Measurements from ENCODE around the gene NCKAP5. TPM values are rescaled to one million over a fixed set of nuclear protein-coding genes. Genes with fewer than 3 reads are reported as not detected.

The NCKAP5 gene
- total RNA-seq, 1 donor from 2014 or later, result 0.46 TPM

DNA sequence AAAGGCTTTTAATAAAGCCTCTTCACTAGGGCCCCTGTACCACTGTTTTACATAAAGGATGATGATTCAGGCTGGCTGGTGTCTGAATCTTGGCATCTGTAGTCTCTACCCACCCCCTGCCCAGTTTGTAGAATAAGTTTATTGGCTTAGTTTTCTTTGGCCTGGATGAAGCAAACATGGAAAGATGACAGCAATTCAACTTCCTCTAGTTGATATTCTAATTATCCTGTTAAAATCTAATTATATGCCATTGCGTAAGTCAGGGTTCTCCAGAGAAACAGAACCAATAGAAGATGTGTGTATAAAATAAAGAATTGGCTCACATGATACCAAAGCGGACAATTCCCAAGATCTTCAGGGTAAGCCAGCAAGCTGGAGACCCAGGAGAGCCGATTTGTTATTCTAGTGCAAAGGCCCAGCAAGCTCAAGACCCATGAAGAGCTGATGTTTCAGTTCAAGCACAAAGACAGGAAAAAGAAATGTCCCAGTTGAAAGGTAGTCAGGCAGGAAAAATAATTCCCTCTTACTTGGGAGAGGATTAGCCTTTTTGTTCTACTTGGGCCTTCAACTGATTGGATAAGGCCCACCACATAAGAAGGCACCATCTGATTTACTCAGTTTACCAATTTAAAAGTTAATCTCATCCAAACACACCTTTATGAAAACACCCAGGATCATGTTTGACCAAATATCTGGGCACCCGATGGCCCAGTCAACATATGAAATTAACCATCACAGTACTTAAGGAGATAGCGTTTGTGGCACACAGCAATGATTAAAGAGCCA lies 815.6 kb downstream of the NCKAP5 start:
- Mint-ChIP-seq H3K27ac (ENCODE audit: unreplicated experiment) (no peak overlapping the region), H3K27me3 (ENCODE audit: unreplicated experiment) (no peaks in the 10 kb centered on the region), H3K4me1 (ENCODE audit: unreplicated experiment) (no peaks in the 10 kb centered on the region), H3K4me3 (ENCODE audit: unreplicated experiment) (no peak overlapping the region), H3K36me3 (ENCODE audit: unreplicated experiment) (no peaks in the 10 kb centered on the region), H3K9me3 (ENCODE audit: unreplicated experiment) (peaks cover 21% of the 10 kb centered on the region)
- TF ChIP-seq, protein P1, sequence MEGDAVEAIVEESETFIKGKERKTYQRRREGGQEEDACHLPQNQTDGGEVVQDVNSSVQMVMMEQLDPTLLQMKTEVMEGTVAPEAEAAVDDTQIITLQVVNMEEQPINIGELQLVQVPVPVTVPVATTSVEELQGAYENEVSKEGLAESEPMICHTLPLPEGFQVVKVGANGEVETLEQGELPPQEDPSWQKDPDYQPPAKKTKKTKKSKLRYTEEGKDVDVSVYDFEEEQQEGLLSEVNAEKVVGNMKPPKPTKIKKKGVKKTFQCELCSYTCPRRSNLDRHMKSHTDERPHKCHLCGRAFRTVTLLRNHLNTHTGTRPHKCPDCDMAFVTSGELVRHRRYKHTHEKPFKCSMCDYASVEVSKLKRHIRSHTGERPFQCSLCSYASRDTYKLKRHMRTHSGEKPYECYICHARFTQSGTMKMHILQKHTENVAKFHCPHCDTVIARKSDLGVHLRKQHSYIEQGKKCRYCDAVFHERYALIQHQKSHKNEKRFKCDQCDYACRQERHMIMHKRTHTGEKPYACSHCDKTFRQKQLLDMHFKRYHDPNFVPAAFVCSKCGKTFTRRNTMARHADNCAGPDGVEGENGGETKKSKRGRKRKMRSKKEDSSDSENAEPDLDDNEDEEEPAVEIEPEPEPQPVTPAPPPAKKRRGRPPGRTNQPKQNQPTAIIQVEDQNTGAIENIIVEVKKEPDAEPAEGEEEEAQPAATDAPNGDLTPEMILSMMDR (IDR thresholded peaks at IDR 0.05), result no peak
- no peak for DNase-seq (ENCODE audit: extremely low spot score, unreplicated experiment)

DNA sequence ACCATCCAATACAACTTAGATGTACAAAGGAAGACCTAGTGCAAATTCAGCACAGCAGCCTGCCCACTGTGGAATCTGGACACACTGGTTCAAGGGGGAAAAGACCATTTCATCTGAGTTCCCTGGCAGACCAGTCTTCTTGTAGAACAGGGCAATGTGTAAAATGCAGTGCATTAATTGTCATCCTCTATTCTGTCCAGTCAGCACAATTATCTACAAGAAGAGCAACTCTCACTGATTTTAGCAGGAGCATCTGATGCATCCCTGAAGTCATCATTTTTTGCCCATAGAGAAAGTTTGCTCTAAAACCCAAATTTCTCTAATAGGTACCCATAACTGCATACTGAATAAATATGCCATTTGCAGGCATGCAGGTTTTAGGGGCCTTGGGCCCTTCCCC lies 816.4 kb downstream of the NCKAP5 start:
- no peaks in the 10 kb centered on the region for H3K27me3 Mint-ChIP-seq (ENCODE audit: unreplicated experiment)
- peaks cover 21% of the 10 kb centered on the region for H3K9me3 Mint-ChIP-seq (ENCODE audit: unreplicated experiment)
- no peak for DNase-seq (ENCODE audit: extremely low spot score, unreplicated experiment)
- H3K27ac Mint-ChIP-seq (ENCODE audit: unreplicated experiment), result no peak overlapping the region
- no peaks in the 10 kb centered on the region for H3K36me3 Mint-ChIP-seq (ENCODE audit: unreplicated experiment)
- H3K4me1 Mint-ChIP-seq (ENCODE audit: unreplicated experiment), result no peaks in the 10 kb centered on the region
- TF ChIP-seq, protein P1 (IDR thresholded peaks at IDR 0.05), result no peak
- H3K4me3 Mint-ChIP-seq (ENCODE audit: unreplicated experiment), result no peak overlapping the region

GRCh38 chr2:132750606-132751005 lies 817.7 kb downstream of the NCKAP5 start:
- H3K4me1 Mint-ChIP-seq (ENCODE audit: unreplicated experiment), result no peaks in the 10 kb centered on the region
- H3K36me3 Mint-ChIP-seq (ENCODE audit: unreplicated experiment), result no peaks in the 10 kb centered on the region
- no peak overlapping the region for H3K4me3 Mint-ChIP-seq (ENCODE audit: unreplicated experiment)
- peaks cover 21% of the 10 kb centered on the region for H3K9me3 Mint-ChIP-seq (ENCODE audit: unreplicated experiment)
- H3K27ac Mint-ChIP-seq (ENCODE audit: unreplicated experiment), result no peak overlapping the region
- TF ChIP-seq, protein P1 (IDR thresholded peaks at IDR 0.05), result no peak
- DNase-seq (ENCODE audit: extremely low spot score, unreplicated experiment), result no peak
- no peaks in the 10 kb centered on the region for H3K27me3 Mint-ChIP-seq (ENCODE audit: unreplicated experiment)

DNA sequence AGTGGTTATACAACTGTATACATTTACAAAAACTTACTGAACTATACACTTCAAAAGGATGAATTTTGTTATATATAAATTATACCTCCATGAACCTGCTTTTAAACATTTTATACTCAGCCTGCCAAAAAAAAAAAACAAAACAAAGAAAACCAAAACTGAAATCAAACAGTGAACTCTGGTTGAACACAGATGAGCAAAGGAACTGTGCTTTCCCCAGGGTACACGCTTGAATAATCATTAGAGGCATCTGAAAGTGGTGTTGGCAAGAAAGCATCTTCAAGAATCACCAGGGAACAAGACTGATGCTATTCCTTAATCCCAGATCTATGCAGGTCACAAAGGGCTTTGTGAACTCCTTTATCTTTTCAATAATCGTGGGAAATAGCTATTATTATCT lies 821.2 kb downstream of the NCKAP5 start:
- Mint-ChIP-seq H3K4me3 (ENCODE audit: unreplicated experiment) (no peak overlapping the region), H3K27ac (ENCODE audit: unreplicated experiment) (no peak overlapping the region), H3K9me3 (ENCODE audit: unreplicated experiment) (peaks cover 29% of the 10 kb centered on the region), H3K4me1 (ENCODE audit: unreplicated experiment) (no peaks in the 10 kb centered on the region), H3K27me3 (ENCODE audit: unreplicated experiment) (no peaks in the 10 kb centered on the region), H3K36me3 (ENCODE audit: unreplicated experiment) (no peaks in the 10 kb centered on the region)
- TF ChIP-seq, protein P1 (IDR thresholded peaks at IDR 0.05), result no peak
- DNase-seq (ENCODE audit: extremely low spot score, unreplicated experiment), result no peak

DNA sequence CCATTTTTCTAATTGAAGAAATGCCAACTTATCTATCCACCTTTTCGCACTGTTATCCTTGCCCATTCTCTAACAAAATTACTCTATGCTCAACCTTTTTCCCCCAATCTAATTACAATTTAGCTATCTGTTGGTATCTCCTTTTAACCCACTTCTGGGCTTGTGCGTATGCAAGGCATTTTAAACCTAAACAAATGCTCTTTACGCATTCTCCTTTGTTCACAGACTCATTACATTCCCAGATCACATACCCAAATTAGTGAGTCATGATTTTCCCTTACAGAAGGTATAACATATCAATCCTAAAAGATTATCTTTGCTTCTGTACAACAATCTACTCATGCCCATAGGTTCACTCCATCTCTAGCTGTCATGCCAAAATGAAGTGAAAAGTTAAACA lies 826.5 kb downstream of the NCKAP5 start:
- Mint-ChIP-seq H3K4me1 (ENCODE audit: unreplicated experiment) (no peaks in the 10 kb centered on the region), H3K36me3 (ENCODE audit: unreplicated experiment) (no peaks in the 10 kb centered on the region), H3K27me3 (ENCODE audit: unreplicated experiment) (no peaks in the 10 kb centered on the region), H3K27ac (ENCODE audit: unreplicated experiment) (no peak overlapping the region), H3K4me3 (ENCODE audit: unreplicated experiment) (no peak overlapping the region), H3K9me3 (ENCODE audit: unreplicated experiment) (peaks cover 17% of the 10 kb centered on the region)
- TF ChIP-seq, protein P1 (IDR thresholded peaks at IDR 0.05), result no peak
- no peak for DNase-seq (ENCODE audit: extremely low spot score, unreplicated experiment)

All from osteocyte (in vitro differentiated cells).